Smooth muscle cell of the brain vasculature (primary cell): ENCODE measurements around the gene TTYH3.

ENCODE experiments used
- DNase-seq: peaks from one replicate; pipeline ENCODE4 v3.0.0-alpha.2; 2012; ENCODE audit warnings: low read depth, low spot score

Gene TTYH3

GRCh38 chr7:2635148-2635668 lies 3.4 kb downstream of the TTYH3 start:
- no peak for DNase-seq

GRCh38 chr7:2635810-2636701 lies 4.3 kb downstream of the TTYH3 start:
- no peak for DNase-seq

GRCh38 chr7:2637066-2637471 lies 5.3 kb downstream of the TTYH3 start:
- DNase-seq: no peak

- DNase-seq: no peak
Measured at GRCh38 chr7:2637505-2638223, 5.9 kb downstream of the TTYH3 start.

GRCh38 chr7:2638224-2638991 lies 6.6 kb downstream of the TTYH3 start:
- no peak for DNase-seq

- DNase-seq: no peak
Measured at GRCh38 chr7:2639181-2639681, 7.4 kb downstream of the TTYH3 start.

GRCh38 chr7:2639695-2640481 lies 8.1 kb downstream of the TTYH3 start:
- no peak for DNase-seq

GRCh38 chr7:2640482-2640830 lies 8.7 kb downstream of the TTYH3 start:
- DNase-seq: no peak

- no peak for DNase-seq
Measured at GRCh38 chr7:2640846-2641316, 9.1 kb downstream of the TTYH3 start.

GRCh38 chr7:2641406-2642393 lies 9.9 kb downstream of the TTYH3 start:
- peak; percentile 59 for DNase-seq

GRCh38 chr7:2643386-2644219 lies 11.8 kb downstream of the TTYH3 start:
- no peak for DNase-seq

GRCh38 chr7:2644220-2644561 lies 12.4 kb downstream of the TTYH3 start:
- DNase-seq: no peak

- DNase-seq: no peak
Measured at GRCh38 chr7:2644562-2645273, 12.9 kb downstream of the TTYH3 start.

- DNase-seq: no peak
Measured at GRCh38 chr7:2645274-2645868, 13.6 kb downstream of the TTYH3 start.

- DNase-seq: no peak
Measured at GRCh38 chr7:2646336-2646679, 14.5 kb downstream of the TTYH3 start.

GRCh38 chr7:2646680-2647571 lies 15.1 kb downstream of the TTYH3 start:
- DNase-seq: no peak
